Sigmoid colon (tissue), 4 donors: Measurements from ENCODE around the gene ACTN1.
A peak's percentile ranks its signal among the peaks of the same experiment; 100 is the strongest.

Source experiments
- POLR2A ChIP-seq, 2 donors: fragments of 450-650 bp; IDR thresholded peaks; one replicate each; pipeline ENCODE4 v1.6.1; 2016; ENCODE audit warnings: antibody characterized with exemption in 2 of 2, mild to moderate bottlenecking in 2 of 2, moderate library complexity in 2 of 2
- POLR2AphosphoS5 ChIP-seq, 4 donors: sonication (generic); formaldehyde crosslinking; IDR thresholded peaks; one replicate each; pipeline ENCODE4 v1.6.1; 2017; ENCODE audit warnings: antibody characterized with exemption in 4 of 4
- TF ChIP-seq, protein P1 (sequence below), 4 experiments: fragments of 450-650 bp in 3 of 4; fragments of 200-600 bp in 1 of 4; IDR thresholded peaks; one replicate each; pipeline ENCODE4 v1.5.1; 2016 to 2019; ENCODE audit warnings: antibody characterized with exemption in 4 of 4, mild to moderate bottlenecking in 3 of 4, moderate library complexity in 2 of 4

DNA sequence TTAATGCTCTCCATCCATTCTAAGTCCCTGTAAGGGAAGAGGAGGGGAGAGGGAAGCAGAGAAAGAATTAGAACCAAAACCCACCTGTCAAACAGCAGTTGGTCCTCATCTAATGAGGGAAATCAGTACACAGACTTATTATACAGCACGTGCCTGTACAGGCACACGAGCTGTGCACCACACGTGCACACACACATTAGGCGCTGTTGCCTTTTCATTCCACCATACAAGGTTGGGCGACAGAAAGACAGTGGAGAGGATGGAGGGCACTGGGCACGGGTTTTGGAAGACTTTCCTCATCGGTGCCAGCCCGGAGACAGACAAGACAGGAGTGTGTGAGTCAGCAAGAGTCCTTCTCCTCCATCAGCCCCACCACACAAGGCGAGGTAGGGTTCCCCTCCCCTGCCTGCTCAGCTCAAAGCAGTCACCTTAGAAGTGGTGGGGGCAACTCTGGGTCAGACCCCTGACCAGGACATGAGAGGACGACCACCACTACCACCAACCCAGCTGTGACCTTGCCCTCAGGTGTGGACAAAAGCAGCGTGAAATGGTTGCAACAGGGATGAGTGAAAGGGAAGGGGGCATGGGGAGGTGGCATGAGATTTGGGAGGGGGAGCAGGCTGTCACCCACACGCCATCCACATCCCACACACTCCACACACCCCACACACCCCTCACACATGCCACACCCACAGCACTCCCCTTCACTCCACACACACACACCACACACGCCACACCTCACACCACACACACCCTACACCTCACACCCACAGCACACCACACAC lies 80.7 kb downstream of the ACTN1 start:
- no peak for TF ChIP-seq POLR2A (IDR thresholded peaks at IDR 0.05)
- TF ChIP-seq, protein P1, sequence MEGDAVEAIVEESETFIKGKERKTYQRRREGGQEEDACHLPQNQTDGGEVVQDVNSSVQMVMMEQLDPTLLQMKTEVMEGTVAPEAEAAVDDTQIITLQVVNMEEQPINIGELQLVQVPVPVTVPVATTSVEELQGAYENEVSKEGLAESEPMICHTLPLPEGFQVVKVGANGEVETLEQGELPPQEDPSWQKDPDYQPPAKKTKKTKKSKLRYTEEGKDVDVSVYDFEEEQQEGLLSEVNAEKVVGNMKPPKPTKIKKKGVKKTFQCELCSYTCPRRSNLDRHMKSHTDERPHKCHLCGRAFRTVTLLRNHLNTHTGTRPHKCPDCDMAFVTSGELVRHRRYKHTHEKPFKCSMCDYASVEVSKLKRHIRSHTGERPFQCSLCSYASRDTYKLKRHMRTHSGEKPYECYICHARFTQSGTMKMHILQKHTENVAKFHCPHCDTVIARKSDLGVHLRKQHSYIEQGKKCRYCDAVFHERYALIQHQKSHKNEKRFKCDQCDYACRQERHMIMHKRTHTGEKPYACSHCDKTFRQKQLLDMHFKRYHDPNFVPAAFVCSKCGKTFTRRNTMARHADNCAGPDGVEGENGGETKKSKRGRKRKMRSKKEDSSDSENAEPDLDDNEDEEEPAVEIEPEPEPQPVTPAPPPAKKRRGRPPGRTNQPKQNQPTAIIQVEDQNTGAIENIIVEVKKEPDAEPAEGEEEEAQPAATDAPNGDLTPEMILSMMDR (IDR thresholded peaks at IDR 0.05) = no peak
- peak in 3 of 4 donors; percentile 44 to 59 (median 45) for TF ChIP-seq POLR2AphosphoS5 (IDR thresholded peaks at IDR 0.05)
